ENCODE results near the gene SELENOS. TPM values are rescaled to one million over a fixed set of nuclear protein-coding genes. Genes with fewer than 3 reads are reported as not detected.

SELENOS gene
- total RNA-seq, 3 donors from 2014 or later = 78.7 to 118 (median 115) TPM

- H3K9me3 ChIP-seq = no peaks in the 10 kb centered on the region
- intact Hi-C loops (cut with DNase I, micrococcal nuclease) = loop anchor here in 1 of 2 donors (5.0 kb wide), 1 partner anchor 344 kb away; no protein-coding TSS in a partner anchor
- no peak for ATAC-seq
- no peaks in the 10 kb centered on the region for H3K4me1 ChIP-seq (ENCODE audit: low read depth)
- no peak overlapping the region for H3K4me3 ChIP-seq
- no peaks in the 10 kb centered on the region for H3K36me3 ChIP-seq (ENCODE audit: low read depth)
- DNase-seq = no peak
- TF ChIP-seq CTCF (IDR thresholded peaks at IDR 0.05) = no peak
Observed at GRCh38 chr15:101303408-101303807, 26.1 kb upstream of the SELENOS start.

GRCh38 chr15:101296418-101297405 lies 19.4 kb upstream of the SELENOS start:
- intact Hi-C loops (cut with DNase I, micrococcal nuclease) = loop anchor here in 1 of 2 donors (5.0 kb wide), 1 partner anchor 346 kb away; no protein-coding TSS in a partner anchor

GRCh38 chr15:101295607-101296161 lies 18.4 kb upstream of the SELENOS start:
- H3K9me3 ChIP-seq = no peaks in the 10 kb centered on the region
- peaks cover 19% of the 10 kb centered on the region for H3K4me1 ChIP-seq (ENCODE audit: low read depth)
- peak in 1 of 3 donors; percentile 79 for DNase-seq
- H3K36me3 ChIP-seq (ENCODE audit: low read depth) = no peaks in the 10 kb centered on the region
- intact Hi-C loops (cut with DNase I, micrococcal nuclease) = loop anchor here in 1 of 2 donors (5.0 kb wide), 1 partner anchor 347 kb away; no protein-coding TSS in a partner anchor
- no peak for TF ChIP-seq CTCF (IDR thresholded peaks at IDR 0.05)
- peak overlapping the region; percentile 68 for H3K4me3 ChIP-seq
- peak; percentile 53 for ATAC-seq

More at GRCh38 chr15:101296418-101297405, 19.4 kb upstream of the SELENOS start:
- H3K4me3 ChIP-seq = no peak overlapping the region
- H3K36me3 ChIP-seq (ENCODE audit: low read depth) = no peaks in the 10 kb centered on the region
- no peak for TF ChIP-seq CTCF (IDR thresholded peaks at IDR 0.05)
- H3K4me1 ChIP-seq (ENCODE audit: low read depth) = peaks cover 19% of the 10 kb centered on the region
- ATAC-seq (no peak), DNase-seq (no peak)
- H3K9me3 ChIP-seq = no peaks in the 10 kb centered on the region

- Histone ChIP-seq H3K4me3 (peak within 1 kb of the TSS; percentile 68), H3K36me3 (ENCODE audit: low read depth) (no peaks in the 10 kb centered on the region), H3K4me1 (ENCODE audit: low read depth) (peaks cover 19% of the 10 kb centered on the region), H3K9me3 (no peaks in the 10 kb centered on the region)
- peak; percentile 96 for ATAC-seq
- intact Hi-C loops (cut with DNase I, micrococcal nuclease) = loop anchor here in 1 of 2 donors (5.0 kb wide), 1 partner anchor 347 kb away; no protein-coding TSS in a partner anchor
- DNase-seq = peak; percentile 99
- no peak for TF ChIP-seq CTCF (IDR thresholded peaks at IDR 0.05)
Observed at GRCh38 chr15:101294731-101295606, 17.7 kb upstream of the SELENOS start, which contains the start of gene SNRPA1. SNRPA1 (minus strand) TSS chr15:101295248; CDS start chr15:101295178, 70 bp downstream.

GRCh38 chr15:101293122-101293521 lies 15.8 kb upstream of the SELENOS start:
- H3K9me3 ChIP-seq = no peaks in the 10 kb centered on the region
- DNase-seq (no peak), ATAC-seq (no peak)
- no peak overlapping the region for H3K4me3 ChIP-seq
- intact Hi-C loops (cut with DNase I, micrococcal nuclease) = no loop called here
- H3K36me3 ChIP-seq (ENCODE audit: low read depth) = no peaks in the 10 kb centered on the region
- no peak for TF ChIP-seq CTCF (IDR thresholded peaks at IDR 0.05)
- H3K4me1 ChIP-seq (ENCODE audit: low read depth) = peaks cover 24% of the 10 kb centered on the region

Data from mucosa of descending colon (tissue), 3 donors.